ENCODE data around the gene SCGB1C1.
A peak's percentile ranks its signal among the peaks of the same experiment; 100 is the strongest.

The SCGB1C1 gene

GRCh38 chr11:230431-230830 is 37.6 kb downstream of the SCGB1C1 start:
- no peaks in the 10 kb centered on the region for H4K20me1 ChIP-seq (ENCODE audit: low read depth, low read length)
- H3K36me3 ChIP-seq (ENCODE audit: low read length), result no peaks in the 10 kb centered on the region
- no peak overlapping the region for H3K27ac ChIP-seq (ENCODE audit: low read depth, low read length)
- no peak overlapping the region for H3K9ac ChIP-seq (ENCODE audit: low read length)
- no peak for TF ChIP-seq EZH2phosphoT487 (conservative IDR thresholded peaks at IDR 0.05; ENCODE audit: low read length)
- TF ChIP-seq, protein P1, sequence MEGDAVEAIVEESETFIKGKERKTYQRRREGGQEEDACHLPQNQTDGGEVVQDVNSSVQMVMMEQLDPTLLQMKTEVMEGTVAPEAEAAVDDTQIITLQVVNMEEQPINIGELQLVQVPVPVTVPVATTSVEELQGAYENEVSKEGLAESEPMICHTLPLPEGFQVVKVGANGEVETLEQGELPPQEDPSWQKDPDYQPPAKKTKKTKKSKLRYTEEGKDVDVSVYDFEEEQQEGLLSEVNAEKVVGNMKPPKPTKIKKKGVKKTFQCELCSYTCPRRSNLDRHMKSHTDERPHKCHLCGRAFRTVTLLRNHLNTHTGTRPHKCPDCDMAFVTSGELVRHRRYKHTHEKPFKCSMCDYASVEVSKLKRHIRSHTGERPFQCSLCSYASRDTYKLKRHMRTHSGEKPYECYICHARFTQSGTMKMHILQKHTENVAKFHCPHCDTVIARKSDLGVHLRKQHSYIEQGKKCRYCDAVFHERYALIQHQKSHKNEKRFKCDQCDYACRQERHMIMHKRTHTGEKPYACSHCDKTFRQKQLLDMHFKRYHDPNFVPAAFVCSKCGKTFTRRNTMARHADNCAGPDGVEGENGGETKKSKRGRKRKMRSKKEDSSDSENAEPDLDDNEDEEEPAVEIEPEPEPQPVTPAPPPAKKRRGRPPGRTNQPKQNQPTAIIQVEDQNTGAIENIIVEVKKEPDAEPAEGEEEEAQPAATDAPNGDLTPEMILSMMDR (IDR thresholded peaks at IDR 0.05; ENCODE audit: insufficient read depth, low read length, poor library complexity, severe bottlenecking), result no peak
- no peaks in the 10 kb centered on the region for H3K9me3 ChIP-seq (ENCODE audit: insufficient read depth, low read length)
- no peak overlapping the region for H3K4me2 ChIP-seq (ENCODE audit: low read depth, low read length, poor library complexity, severe bottlenecking)
- H3F3A ChIP-seq (ENCODE audit: insufficient read depth), result no peaks in the 10 kb centered on the region
- no peaks in the 10 kb centered on the region for H3K9me2 ChIP-seq (replicated peaks; ENCODE audit: insufficient read depth, low read length)
- no peaks in the 10 kb centered on the region for H3K79me2 ChIP-seq (ENCODE audit: insufficient read depth, low read length)
- H3K4me3 ChIP-seq (ENCODE audit: insufficient read depth, low read length, poor library complexity, severe bottlenecking), result no peak overlapping the region
- no peak overlapping the region for H2AFZ ChIP-seq (ENCODE audit: low read depth, low read length, severe bottlenecking)
- H3K27me3 ChIP-seq (ENCODE audit: low read length), result no peaks in the 10 kb centered on the region

DNA sequence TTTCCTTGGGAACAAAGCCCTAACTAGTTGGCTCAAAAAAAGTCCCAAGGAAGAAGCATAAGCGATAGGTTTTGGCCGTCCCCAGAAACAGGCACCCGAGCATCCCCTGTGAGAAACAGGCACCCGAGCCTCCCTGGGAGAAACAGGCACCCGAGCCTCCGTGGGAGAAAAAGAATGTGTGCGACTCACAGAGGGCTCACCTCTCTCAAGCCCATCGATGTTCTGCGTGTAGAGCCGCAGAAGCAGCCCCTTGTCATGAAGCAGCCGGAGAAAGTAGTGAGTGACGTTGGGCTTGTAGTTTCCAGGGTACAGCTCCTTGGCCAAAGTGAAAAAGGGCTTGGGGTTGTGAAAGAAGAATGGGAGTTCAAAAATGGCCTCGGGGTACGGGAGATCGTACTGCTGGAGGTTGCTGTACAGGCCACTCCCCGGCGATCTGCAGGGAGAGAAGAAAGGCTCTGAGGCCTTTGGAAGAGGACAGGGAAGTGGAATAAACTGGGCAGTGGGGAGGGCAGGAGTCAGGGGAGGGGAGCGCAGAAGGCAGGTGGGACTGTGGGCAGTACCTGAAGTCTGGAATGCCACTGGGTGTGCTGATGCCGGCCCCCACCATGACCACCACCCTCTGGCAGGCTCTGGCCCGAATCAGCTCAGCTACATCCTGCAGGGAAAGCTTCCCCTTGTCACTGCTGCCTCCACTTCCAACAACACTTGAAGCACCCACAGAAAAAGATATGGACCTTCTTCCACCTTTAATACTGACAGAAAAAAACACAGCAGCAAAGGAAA is 40.1 kb downstream of the SCGB1C1 start:
- Histone ChIP-seq H3K27me3 (ENCODE audit: low read length) (no peaks in the 10 kb centered on the region), H3K9ac (ENCODE audit: low read length) (no peak overlapping the region), H3K36me3 (ENCODE audit: low read length) (no peaks in the 10 kb centered on the region), H3K4me2 (ENCODE audit: low read depth, low read length, poor library complexity, severe bottlenecking) (no peak overlapping the region), H3K9me3 (ENCODE audit: insufficient read depth, low read length) (no peaks in the 10 kb centered on the region), H4K20me1 (ENCODE audit: low read depth, low read length) (peaks cover 4% of the 10 kb centered on the region; the same call in 1 of the 2 replicates), H3F3A (ENCODE audit: insufficient read depth) (peaks cover 3% of the 10 kb centered on the region), H3K79me2 (ENCODE audit: insufficient read depth, low read length) (peaks cover 12% of the 10 kb centered on the region), H3K4me3 (ENCODE audit: insufficient read depth, low read length, poor library complexity, severe bottlenecking) (no peak overlapping the region), H3K27ac (ENCODE audit: low read depth, low read length) (no peak overlapping the region), H2AFZ (ENCODE audit: low read depth, low read length, severe bottlenecking) (no peak overlapping the region), H3K9me2 (replicated peaks; ENCODE audit: insufficient read depth, low read length) (no peaks in the 10 kb centered on the region)
- TF ChIP-seq, protein P1 (IDR thresholded peaks at IDR 0.05; ENCODE audit: insufficient read depth, low read length, poor library complexity, severe bottlenecking), result no peak

GRCh38 chr11:235180-235579 is 42.3 kb downstream of the SCGB1C1 start:
- Histone ChIP-seq H3K9ac (ENCODE audit: low read length) (peak overlapping the region; percentile 95), H4K20me1 (ENCODE audit: low read depth, low read length) (peaks cover 4% of the 10 kb centered on the region; the same call in 1 of the 2 replicates), H3K9me3 (ENCODE audit: insufficient read depth, low read length) (no peaks in the 10 kb centered on the region), H3K4me2 (ENCODE audit: low read depth, low read length, poor library complexity, severe bottlenecking) (peak overlapping the region; percentile 58), H3K79me2 (ENCODE audit: insufficient read depth, low read length) (peaks cover 31% of the 10 kb centered on the region), H2AFZ (ENCODE audit: low read depth, low read length, severe bottlenecking) (no peak overlapping the region), H3K9me2 (replicated peaks; ENCODE audit: insufficient read depth, low read length) (no peaks in the 10 kb centered on the region), H3K27ac (ENCODE audit: low read depth, low read length) (no peak overlapping the region), H3K36me3 (ENCODE audit: low read length) (no peaks in the 10 kb centered on the region), H3K27me3 (ENCODE audit: low read length) (no peaks in the 10 kb centered on the region), H3K4me3 (ENCODE audit: insufficient read depth, low read length, poor library complexity, severe bottlenecking) (peak overlapping the region; percentile 66), H3F3A (ENCODE audit: insufficient read depth) (peaks cover 8% of the 10 kb centered on the region)
- TF ChIP-seq, protein P1 (IDR thresholded peaks at IDR 0.05; ENCODE audit: insufficient read depth, low read length, poor library complexity, severe bottlenecking), result no peak
- TF ChIP-seq EZH2phosphoT487 (conservative IDR thresholded peaks at IDR 0.05; ENCODE audit: low read length), result no peak
